22Rv1 (cell line): ENCODE measurements around the gene PODNL1.

ENCODE experiments used
- H3K27ac ChIP-seq: fragments of 450-650 bp; 2 replicates; pipeline ENCODE4 v1.5.1; 2017
- ZFX ChIP-seq: fragments of 450-650 bp; IDR thresholded peaks from 2 replicates; pipeline ENCODE4 v1.6.1; 2017; ENCODE audit warnings: antibody characterized with exemption, borderline replicate concordance
- TF ChIP-seq, protein P1 (sequence below): fragments of 450-650 bp; IDR thresholded peaks from 2 replicates; pipeline ENCODE4 v1.5.1; 2017; ENCODE audit warnings: mild to moderate bottlenecking

Gene PODNL1

DNA sequence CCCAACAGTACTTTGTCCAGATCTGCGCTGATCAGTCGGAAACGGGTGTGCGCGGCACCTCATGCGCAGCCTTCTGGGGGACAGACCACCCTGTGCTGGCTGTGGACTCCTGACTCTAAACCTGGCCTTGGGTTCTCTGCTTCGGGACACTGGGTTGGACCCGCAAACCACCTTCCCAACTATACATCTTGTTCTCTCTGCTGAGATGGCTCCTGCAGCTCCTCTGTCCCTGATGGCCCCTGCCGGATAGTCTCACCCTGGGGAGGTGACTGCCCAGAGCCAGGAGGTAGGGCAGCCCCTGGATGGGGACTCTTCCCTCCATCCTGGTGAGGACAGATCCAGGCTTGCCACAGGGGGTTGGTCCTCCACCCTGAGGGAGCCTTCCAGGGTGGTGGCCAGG is 44.6 kb upstream of the PODNL1 start:
- H3K27ac ChIP-seq: no peak overlapping the region
- TF ChIP-seq, protein P1, sequence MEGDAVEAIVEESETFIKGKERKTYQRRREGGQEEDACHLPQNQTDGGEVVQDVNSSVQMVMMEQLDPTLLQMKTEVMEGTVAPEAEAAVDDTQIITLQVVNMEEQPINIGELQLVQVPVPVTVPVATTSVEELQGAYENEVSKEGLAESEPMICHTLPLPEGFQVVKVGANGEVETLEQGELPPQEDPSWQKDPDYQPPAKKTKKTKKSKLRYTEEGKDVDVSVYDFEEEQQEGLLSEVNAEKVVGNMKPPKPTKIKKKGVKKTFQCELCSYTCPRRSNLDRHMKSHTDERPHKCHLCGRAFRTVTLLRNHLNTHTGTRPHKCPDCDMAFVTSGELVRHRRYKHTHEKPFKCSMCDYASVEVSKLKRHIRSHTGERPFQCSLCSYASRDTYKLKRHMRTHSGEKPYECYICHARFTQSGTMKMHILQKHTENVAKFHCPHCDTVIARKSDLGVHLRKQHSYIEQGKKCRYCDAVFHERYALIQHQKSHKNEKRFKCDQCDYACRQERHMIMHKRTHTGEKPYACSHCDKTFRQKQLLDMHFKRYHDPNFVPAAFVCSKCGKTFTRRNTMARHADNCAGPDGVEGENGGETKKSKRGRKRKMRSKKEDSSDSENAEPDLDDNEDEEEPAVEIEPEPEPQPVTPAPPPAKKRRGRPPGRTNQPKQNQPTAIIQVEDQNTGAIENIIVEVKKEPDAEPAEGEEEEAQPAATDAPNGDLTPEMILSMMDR: no peak
- TF ChIP-seq ZFX: no peak

DNA sequence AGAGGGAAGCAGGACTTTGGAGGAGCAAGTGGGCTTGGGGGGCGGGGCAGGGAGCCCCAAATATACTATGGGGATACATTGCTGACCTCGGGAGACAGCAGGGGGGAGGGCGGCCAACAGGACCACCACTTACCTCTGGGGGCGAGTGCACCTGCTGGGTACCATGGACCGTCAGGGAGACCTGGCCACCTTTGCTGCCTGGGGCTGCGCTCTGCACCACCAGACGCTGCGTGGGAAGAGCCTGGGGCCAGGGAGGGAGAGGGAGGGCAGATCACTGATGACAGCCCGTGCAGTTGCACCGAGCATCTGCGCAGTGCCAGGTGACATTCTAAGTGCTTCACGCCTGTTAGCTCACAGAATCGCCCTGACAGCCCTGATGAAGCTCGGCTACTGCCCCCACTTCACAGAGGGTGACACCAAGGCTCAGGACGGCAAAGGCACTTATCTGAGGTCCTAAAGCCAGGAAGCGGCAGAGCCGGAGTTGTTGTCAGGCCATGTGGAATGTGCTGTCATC is 43.8 kb upstream of the PODNL1 start:
- H3K27ac ChIP-seq: no peak overlapping the region
- no peak for TF ChIP-seq ZFX
- TF ChIP-seq, protein P1: no peak

DNA sequence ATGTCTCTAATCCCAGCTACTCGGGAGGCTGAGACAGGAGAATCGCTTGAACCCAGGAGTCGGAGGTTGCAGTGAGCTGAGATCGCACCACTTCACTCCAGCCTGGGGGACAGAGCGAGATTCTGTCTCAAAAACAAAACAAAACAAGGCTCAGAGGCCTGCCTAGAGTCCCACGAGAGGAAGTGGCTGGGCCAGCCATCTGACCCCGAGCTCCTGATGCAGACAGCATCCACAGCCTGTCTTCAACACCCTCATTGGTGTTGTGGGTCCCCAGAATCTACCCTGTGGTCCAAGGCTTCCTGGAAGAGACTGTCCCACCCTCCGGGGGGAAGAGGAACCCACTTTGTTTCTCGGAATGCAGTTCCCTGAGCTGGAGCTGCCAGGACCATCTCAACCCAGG is 43.2 kb upstream of the PODNL1 start:
- H3K27ac ChIP-seq: no peak overlapping the region
- no peak for TF ChIP-seq ZFX

DNA sequence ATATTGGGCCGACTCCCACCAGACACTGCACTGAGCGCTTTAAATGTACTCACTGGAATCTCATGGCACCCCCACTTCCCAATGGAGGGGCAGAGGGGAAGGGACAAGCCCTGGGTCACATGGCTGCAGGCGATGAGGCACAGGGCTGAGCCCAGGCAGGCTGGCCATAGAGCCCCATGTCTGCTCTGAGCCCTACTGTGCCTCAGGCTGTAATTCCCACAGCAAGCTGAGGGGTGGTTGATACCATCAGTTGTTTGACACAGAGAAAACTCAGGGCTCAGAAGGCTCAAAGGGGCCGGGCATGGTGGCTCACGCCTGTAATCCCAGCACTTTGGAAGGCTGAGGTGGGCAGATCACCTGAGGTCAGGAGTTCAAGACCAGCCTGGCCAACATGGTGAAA is 42.8 kb upstream of the PODNL1 start:
- TF ChIP-seq, protein P1: no peak

DNA sequence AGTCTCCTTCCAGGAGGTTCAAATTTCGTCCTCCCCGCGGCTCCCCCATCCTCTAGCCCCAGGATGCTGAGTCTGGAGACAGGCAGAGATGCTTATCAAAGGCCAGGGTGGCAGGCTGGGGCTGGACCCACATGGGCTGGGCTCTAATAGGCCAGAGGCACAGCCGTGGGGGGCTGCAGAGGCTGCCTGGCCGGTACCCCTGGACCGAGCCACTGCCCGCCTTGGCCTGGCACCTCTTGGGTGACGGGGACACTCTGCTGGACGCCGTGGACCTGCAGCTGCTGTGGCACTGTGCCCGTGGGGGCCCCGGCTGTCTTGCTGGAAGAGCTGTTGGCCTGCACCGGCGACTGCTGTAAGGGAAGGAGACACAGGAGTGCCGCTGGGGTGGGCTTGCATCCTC is 42.1 kb upstream of the PODNL1 start:
- TF ChIP-seq, protein P1: no peak
- no peak for TF ChIP-seq ZFX
- H3K27ac ChIP-seq: no peak overlapping the region

More for the DNA sequence above, 42.8 kb upstream of the PODNL1 start:
- H3K27ac ChIP-seq: no peak overlapping the region

DNA sequence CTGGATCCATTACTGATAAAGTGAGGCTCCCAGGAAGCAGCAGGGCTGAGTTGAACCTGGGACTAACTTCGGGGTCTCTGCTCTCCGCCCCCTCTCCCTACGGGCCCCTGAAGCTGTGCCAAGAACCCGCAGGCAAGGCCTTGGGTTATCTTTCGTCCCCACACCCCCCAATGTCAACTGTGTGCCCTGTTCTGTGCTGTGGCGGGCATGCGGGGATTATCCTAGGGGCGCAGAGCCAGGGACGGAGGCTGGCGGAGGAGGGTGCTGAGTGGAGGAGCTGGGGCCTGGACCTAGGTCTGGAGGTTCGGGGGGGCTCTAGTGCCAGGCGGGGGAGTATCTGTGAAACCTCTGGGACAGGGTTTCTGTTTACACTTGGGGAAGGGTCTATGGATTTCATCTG is 41.5 kb upstream of the PODNL1 start:
- H3K27ac ChIP-seq: no peak overlapping the region
- TF ChIP-seq ZFX: no peak
- TF ChIP-seq, protein P1: no peak

DNA sequence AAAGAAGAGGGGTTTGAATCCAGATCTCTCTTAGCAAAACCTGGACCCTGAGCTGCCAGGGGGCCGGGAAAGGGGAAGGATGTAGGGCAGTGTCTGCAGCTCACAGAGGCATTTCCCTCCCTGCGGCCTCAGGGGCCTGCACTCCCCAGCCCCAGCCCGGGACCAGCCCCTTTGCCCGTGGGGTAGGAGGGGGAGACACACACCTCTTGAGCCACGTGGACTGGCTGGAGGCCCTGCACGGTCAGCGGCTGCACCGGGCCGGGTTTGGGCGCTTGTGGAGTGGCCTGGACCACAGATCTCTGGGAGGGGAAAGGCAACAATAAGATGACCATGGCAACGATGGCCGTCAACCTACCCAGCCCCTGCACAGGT is 41.0 kb upstream of the PODNL1 start:
- no peak for TF ChIP-seq ZFX
- TF ChIP-seq, protein P1: no peak
- H3K27ac ChIP-seq: no peak overlapping the region
